HepG2 (cell line): ENCODE measurements around the gene ILKAP. TPM values are rescaled to one million over a fixed set of nuclear protein-coding genes. Genes with fewer than 3 reads are reported as not detected.

Experiments
- ARHGAP35 ChIP-seq: sonication (generic); formaldehyde crosslinking; IDR thresholded peaks from 2 replicates; pipeline ENCODE4 v1.9.0; 2022; ENCODE audit warnings: mild to moderate bottlenecking, inconsistent platforms, moderate library complexity, missing genetic modification reagents, borderline replicate concordance
- BRF2 ChIP-seq: sonication (generic); formaldehyde crosslinking; IDR thresholded peaks from 2 replicates; pipeline ENCODE4 v1.8.1; 2022; ENCODE audit warnings: mild to moderate bottlenecking, missing genetic modification reagents
- CC2D1A ChIP-seq: sonication (generic); formaldehyde crosslinking; IDR thresholded peaks from 2 replicates; pipeline ENCODE4 v1.8.1; 2023; ENCODE audit warnings: mild to moderate bottlenecking, missing genetic modification reagents
- CHD2 ChIP-seq: IDR thresholded peaks from 2 replicates; pipeline ENCODE4 v1.6.1; 2011; ENCODE audit warnings: low read depth, low read length, improper control_type of control experiment
- CSRNP1 ChIP-seq: sonication (generic); formaldehyde crosslinking; IDR thresholded peaks from 2 replicates; pipeline ENCODE4 v1.8.1; 2023; ENCODE audit warnings: mild to moderate bottlenecking, missing genetic modification reagents
- FUBP1 ChIP-seq: sonication (generic); formaldehyde crosslinking; IDR thresholded peaks from 2 replicates; pipeline ENCODE4 v1.5.1; 2020; ENCODE audit warnings: missing genetic modification reagents, mild to moderate bottlenecking, borderline replicate concordance
- GTF3A ChIP-seq: sonication (generic); formaldehyde crosslinking; conservative IDR thresholded peaks from 2 replicates; pipeline ENCODE4 v1.4.0; 2020; ENCODE audit warnings: mild to moderate bottlenecking, missing genetic modification reagents
- KLF6 ChIP-seq: IDR thresholded peaks from 2 replicates; pipeline ENCODE4 v1.8.0; 2016; ENCODE audit warnings: missing biosample characterization, missing genetic modification reagents
- NCOA1 ChIP-seq: sonication (generic); formaldehyde crosslinking; IDR thresholded peaks from 2 replicates; pipeline ENCODE4 v1.9.0; 2021; ENCODE audit warnings: missing genetic modification reagents
- NRL ChIP-seq: sonication (generic); formaldehyde crosslinking; IDR thresholded peaks from 2 replicates; pipeline ENCODE4 v1.5.0; 2020; ENCODE audit warnings: missing genetic modification reagents, mild to moderate bottlenecking, moderate library complexity, borderline replicate concordance
- POLR2G ChIP-seq: fragments of 200-400 bp; formaldehyde crosslinking; IDR thresholded peaks from 2 replicates; pipeline ENCODE4 v1.6.1; 2018; ENCODE audit warnings: mild to moderate bottlenecking, low read depth, low read length, moderate library complexity
- SNAPC5 ChIP-seq: sonication (generic); formaldehyde crosslinking; IDR thresholded peaks from 2 replicates; pipeline ENCODE4 v1.8.1; 2023; ENCODE audit warnings: mild to moderate bottlenecking, missing genetic modification reagents, borderline replicate concordance
- ZBTB33 ChIP-seq: sonication (generic); formaldehyde crosslinking; IDR thresholded peaks from 2 replicates; pipeline ENCODE4 v1.4.0; 2020; ENCODE audit warnings: missing genetic modification reagents
- ZBTB7B ChIP-seq: sonication (generic); formaldehyde crosslinking; IDR thresholded peaks from 2 replicates; pipeline ENCODE4 v1.4.0; 2020; ENCODE audit warnings: missing genetic modification reagents
- ZHX1 ChIP-seq: sonication (generic); formaldehyde crosslinking; IDR thresholded peaks from 2 replicates; pipeline ENCODE4 v1.8.1; 2022; ENCODE audit warnings: low read depth, mild to moderate bottlenecking, missing genetic modification reagents
- ZNF12 ChIP-seq: sonication (generic); formaldehyde crosslinking; IDR thresholded peaks from 2 replicates; pipeline ENCODE4 v1.5.0; 2020; ENCODE audit warnings: missing genetic modification reagents
- ZNF44 ChIP-seq: sonication (generic); formaldehyde crosslinking; IDR thresholded peaks from 2 replicates; pipeline ENCODE4 v1.5.1; 2020; ENCODE audit warnings: mild to moderate bottlenecking, missing genetic modification reagents
- ZNF7 ChIP-seq: IDR thresholded peaks from 2 replicates; pipeline ENCODE4 v1.6.1; 2016; ENCODE audit warnings: missing biosample characterization, missing genetic modification reagents
- ZNF879 ChIP-seq: sonication (generic); formaldehyde crosslinking; IDR thresholded peaks from 2 replicates; pipeline ENCODE4 v1.8.1; 2023; ENCODE audit warnings: missing genetic modification reagents
- ZSCAN25 ChIP-seq: sonication (generic); formaldehyde crosslinking; IDR thresholded peaks from 2 replicates; pipeline ENCODE4 v1.8.0; 2022; ENCODE audit warnings: mild to moderate bottlenecking, missing genetic modification reagents
- polyA plus RNA-seq, 8 experiments: library from polyadenylated mRNA; depleted of rRNA in 3 of 8; stranded (reverse) in 7 of 8; unstranded in 1 of 8; fragments of >200 nt; fragmentation: Illumina TruSeq in 4 of 8; extraction: Trizol in 4 of 8; gene quantifications; 2 replicates each; pipeline versions ENCODE4 v1.2.1 to v1.2.3, GENCODE V29; 2011 to 2016; ENCODE audit warnings: low read depth in 4 of 8, missing spikeins in 1 of 8, mixed read lengths in 1 of 8; ENCODE audit not compliant: insufficient read depth in 1 of 8
- total RNA-seq, 5 experiments: library from RNA; depleted of rRNA; stranded (reverse); fragments of >200 nt; fragmentation: Illumina TruSeq; extraction: Trizol; gene quantifications; 2 replicates each; pipeline ENCODE4 v1.2.3, GENCODE V29; 2016; ENCODE audit warnings: low read depth in 1 of 5

ILKAP gene
- total and polyA plus RNA-seq, 2 of the 13 experiments (the other 11 are each of a cell fraction or from before 2014, with no cell fraction given), result 29.6 to 33.1 TPM

GRCh38 chr2:238203973-238204683 is 633 bp upstream of the ILKAP start (continued):
- TF ChIP-seq ZBTB33 (CRISPR knock-in tag) (no peak), ZNF44 (CRISPR knock-in tag) (no peak), ZNF7 (CRISPR knock-in tag) (no peak), KLF6 (no peak), CSRNP1 (peak; percentile 63; the same call in 1 of the 2 replicates), SNAPC5 (CRISPR knock-in tag) (0 out of 2 replicates have a peak, but pooled peaks have one; percentile 30), FUBP1 (CRISPR knock-in tag) (no peak), ZSCAN25 (no peak), NCOA1 (no peak), ZHX1 (CRISPR knock-in tag) (0 out of 2 replicates have a peak, but pooled peaks have one; percentile 27), NRL (CRISPR knock-in tag) (no peak), POLR2G (no peak), ZNF879 (CRISPR knock-in tag) (0 out of 2 replicates have a peak, but pooled peaks have one; percentile 32), ARHGAP35 (no peak), ZNF12 (CRISPR knock-in tag) (no peak), GTF3A (CRISPR knock-in tag) (no peak), CC2D1A (CRISPR knock-in tag) (no peak), BRF2 (CRISPR knock-in tag) (peak; percentile 90; the same call in 1 of the 2 replicates), ZBTB7B (CRISPR knock-in tag) (no peak), CHD2 (no peak)
